ENCODE measurements around the gene SLC25A19. TPM values are rescaled to one million over a fixed set of nuclear protein-coding genes. Genes with fewer than 3 reads are reported as not detected.

The SLC25A19 gene
- total and polyA plus RNA-seq, 2 of the 8 experiments (the other 6 are each of a cell fraction or from before 2014, with no cell fraction given): 28.6 to 32.6 TPM

GRCh38 chr17:75240394-75241142, 48.7 kb downstream of the SLC25A19 start (continued):
- TF ChIP-seq TAF7 (optimal IDR thresholded peaks at IDR 0.05; ENCODE audit: borderline replicate concordance, low read depth, low read length) (peak; percentile 85), KDM1A (IDR thresholded peaks at IDR 0.05; ENCODE audit: borderline replicate concordance, low read length) (0 out of 2 replicates have a peak, but pooled peaks have one; percentile 11), POLR2A (IDR thresholded peaks at IDR 0.05; ENCODE audit: control extremely low read depth in 1 of 2, low read depth in 2 of 2, low read length in 2 of 2) (peak in 1 of 2 experiments; percentile 32; a peak in 1 of 3 replicates), SP1 (IDR thresholded peaks at IDR 0.05; ENCODE audit: low read depth, low read length) (no peak), HDAC2 (IDR thresholded peaks at IDR 0.05; ENCODE audit: borderline replicate concordance in 1 of 2, low read depth in 2 of 2, low read length in 2 of 2) (0 out of 4 replicates have a peak, but pooled peaks of 1 of the 2 experiments have one; percentile 47), RAD21 (IDR thresholded peaks at IDR 0.05 in 1 of 2, conservative IDR thresholded peaks at IDR 0.05 in 1 of 2; ENCODE audit: low read depth in 2 of 2, low read length in 2 of 2) (peak; percentile 57 to 72), SP4 (IDR thresholded peaks at IDR 0.05; ENCODE audit: low read length) (0 out of 2 replicates have a peak, but pooled peaks have one; percentile 50), EP300 (IDR thresholded peaks at IDR 0.05; ENCODE audit: borderline replicate concordance in 1 of 2, low read depth in 2 of 2, low read length in 2 of 2) (0 out of 3 replicates have a peak, but pooled peaks of 1 of the 2 experiments have one; percentile 26), SIRT6 (IDR thresholded peaks at IDR 0.05; ENCODE audit: low read length) (no peak)
- TF ChIP-seq, protein P1, sequence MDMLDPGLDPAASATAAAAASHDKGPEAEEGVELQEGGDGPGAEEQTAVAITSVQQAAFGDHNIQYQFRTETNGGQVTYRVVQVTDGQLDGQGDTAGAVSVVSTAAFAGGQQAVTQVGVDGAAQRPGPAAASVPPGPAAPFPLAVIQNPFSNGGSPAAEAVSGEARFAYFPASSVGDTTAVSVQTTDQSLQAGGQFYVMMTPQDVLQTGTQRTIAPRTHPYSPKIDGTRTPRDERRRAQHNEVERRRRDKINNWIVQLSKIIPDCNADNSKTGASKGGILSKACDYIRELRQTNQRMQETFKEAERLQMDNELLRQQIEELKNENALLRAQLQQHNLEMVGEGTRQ (IDR thresholded peaks at IDR 0.05; ENCODE audit: low read length): peak; percentile 68
- TF ChIP-seq, protein P2, sequence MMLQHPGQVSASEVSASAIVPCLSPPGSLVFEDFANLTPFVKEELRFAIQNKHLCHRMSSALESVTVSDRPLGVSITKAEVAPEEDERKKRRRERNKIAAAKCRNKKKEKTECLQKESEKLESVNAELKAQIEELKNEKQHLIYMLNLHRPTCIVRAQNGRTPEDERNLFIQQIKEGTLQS (IDR thresholded peaks at IDR 0.05; ENCODE audit: insufficient read depth, low read depth, low read length): 0 out of 2 replicates have a peak, but pooled peaks have one; percentile 61
